RWPE1 (cell line): ENCODE measurements around the gene ATXN1.

Experiments used
- CTCF ChIA-PET: fragments of 350-600 bp; sonication (Branson Sonifier 250); formaldehyde crosslinking; extraction: SDS; loops from one replicate; lab custom pipeline; 2021; lab: Yijun Ruan, JAX
- POLR2A ChIA-PET: fragments of 400-600 bp; formaldehyde crosslinking; extraction: SDS; loops from one replicate; lab custom pipeline; 2020; ENCODE audit warnings: antibody characterized with exemption; ENCODE audit not compliant: low non-redundant PET; lab: Yijun Ruan, JAX
- DNase-seq: peaks from one replicate; pipeline ENCODE4 v3.0.0; 2012; ENCODE audit warnings: low spot score
- H3K27ac ChIP-seq: fragments of 450-650 bp; 2 replicates; pipeline ENCODE4 v1.5.1; 2017
- TF ChIP-seq, protein P1 (sequence below): fragments of 450-650 bp; conservative IDR thresholded peaks from 2 replicates; pipeline ENCODE4 v1.5.1; 2017; ENCODE audit warnings: low read depth, mild to moderate bottlenecking

Gene ATXN1

DNA sequence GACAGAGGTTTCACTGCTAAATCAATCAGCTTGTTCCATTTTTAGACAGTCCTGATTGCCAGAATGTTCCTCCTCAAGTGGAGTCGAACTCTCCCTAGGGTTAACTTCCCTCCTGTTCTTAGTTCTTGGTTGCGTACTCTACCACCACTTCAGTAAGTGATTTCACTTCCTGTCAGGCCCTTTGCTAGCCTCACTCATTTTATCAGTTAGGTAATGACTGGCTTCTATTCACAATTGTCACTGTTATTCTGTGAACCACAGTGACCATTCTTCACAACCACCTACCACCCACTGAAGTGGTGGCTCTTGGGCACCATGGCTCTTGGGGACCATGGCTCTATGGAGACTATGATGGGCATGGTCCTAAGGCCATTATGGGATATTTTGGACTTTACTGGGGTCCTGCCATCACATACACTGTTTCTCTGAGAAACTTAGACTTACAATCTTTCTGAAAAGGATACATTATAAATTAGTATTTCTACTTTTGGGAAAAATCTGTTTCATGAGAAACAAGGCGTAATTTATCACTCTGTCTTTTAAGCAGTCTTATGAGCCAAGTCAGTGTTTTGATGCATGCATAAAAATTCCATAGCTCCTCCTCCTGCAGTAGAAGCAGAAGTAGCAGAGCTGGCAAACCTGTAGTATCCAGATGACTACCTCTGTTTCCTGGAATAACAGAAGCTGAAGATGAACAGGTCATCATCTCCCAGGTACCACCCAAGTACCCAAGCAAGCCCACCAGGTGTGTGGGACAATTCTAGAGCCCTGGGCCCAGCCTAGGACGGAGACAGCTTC lies 66.3 kb downstream of the ATXN1 start:
- CTCF ChIA-PET, result interaction anchor here (0.6 kb wide), 1 partner anchor 315 kb away, joined by 6 read pairs; no protein-coding TSS in a partner anchor
- DNase-seq, result no peak

DNA sequence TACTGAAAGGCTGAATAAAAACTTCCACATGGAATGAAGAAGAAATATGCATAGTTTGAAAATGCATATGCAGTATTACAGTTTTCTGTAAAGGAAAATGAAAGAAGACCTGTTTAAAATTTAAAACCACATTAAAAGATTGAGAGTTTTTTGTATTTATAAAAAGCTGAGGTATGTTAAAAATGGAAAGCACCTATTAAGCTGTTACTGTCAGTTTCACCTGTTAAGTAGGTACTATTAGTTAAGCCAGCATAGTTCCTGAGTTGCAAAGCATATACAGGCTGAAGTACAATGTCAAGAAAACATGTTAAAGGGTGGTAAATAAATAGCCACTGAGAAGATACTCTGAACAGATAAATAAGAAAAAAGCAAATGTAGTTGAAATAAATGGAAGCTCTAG lies 69.9 kb downstream of the ATXN1 start:
- DNase-seq, result no peak
- POLR2A ChIA-PET, result no interaction called here
- TF ChIP-seq, protein P1, sequence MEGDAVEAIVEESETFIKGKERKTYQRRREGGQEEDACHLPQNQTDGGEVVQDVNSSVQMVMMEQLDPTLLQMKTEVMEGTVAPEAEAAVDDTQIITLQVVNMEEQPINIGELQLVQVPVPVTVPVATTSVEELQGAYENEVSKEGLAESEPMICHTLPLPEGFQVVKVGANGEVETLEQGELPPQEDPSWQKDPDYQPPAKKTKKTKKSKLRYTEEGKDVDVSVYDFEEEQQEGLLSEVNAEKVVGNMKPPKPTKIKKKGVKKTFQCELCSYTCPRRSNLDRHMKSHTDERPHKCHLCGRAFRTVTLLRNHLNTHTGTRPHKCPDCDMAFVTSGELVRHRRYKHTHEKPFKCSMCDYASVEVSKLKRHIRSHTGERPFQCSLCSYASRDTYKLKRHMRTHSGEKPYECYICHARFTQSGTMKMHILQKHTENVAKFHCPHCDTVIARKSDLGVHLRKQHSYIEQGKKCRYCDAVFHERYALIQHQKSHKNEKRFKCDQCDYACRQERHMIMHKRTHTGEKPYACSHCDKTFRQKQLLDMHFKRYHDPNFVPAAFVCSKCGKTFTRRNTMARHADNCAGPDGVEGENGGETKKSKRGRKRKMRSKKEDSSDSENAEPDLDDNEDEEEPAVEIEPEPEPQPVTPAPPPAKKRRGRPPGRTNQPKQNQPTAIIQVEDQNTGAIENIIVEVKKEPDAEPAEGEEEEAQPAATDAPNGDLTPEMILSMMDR, result no peak
- CTCF ChIA-PET, result interaction anchor here (0.6 kb wide), 1 partner anchor 28 kb away, joined by 5 read pairs; no protein-coding TSS in a partner anchor
- no peak overlapping the region for H3K27ac ChIP-seq

More for the DNA sequence above, 66.3 kb downstream of the ATXN1 start:
- TF ChIP-seq, protein P1, result no peak
- no peak overlapping the region for H3K27ac ChIP-seq
- POLR2A ChIA-PET, result no interaction called here

DNA sequence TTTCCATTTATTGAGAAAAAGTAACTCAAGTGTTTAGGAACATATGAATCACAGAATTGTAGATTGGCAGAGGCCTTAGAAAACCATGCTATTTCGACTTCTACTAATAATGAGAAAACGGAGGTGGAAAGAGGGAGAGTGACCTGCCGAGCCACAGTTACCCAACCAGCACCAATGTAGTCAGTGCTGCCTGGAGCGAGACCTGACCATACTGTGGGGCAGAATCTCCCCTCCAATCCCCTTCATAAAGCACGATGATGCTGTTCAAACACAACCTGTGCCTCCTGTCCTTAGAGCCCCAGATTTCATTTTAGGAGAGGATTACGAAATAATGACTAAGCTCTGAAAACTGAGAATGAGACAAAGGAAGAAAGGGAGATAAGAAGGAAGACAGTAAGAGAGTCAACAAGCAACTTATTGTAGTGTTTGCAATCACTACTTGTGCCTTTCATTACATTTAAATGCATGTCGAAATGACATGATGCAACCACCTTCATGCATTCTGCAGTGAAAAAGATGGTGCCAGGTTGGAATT lies 70.6 kb downstream of the ATXN1 start:
- peak overlapping the region; percentile 52; the same call in 1 of the 2 replicates for H3K27ac ChIP-seq
- TF ChIP-seq, protein P1, result no peak
- ChIA-PET CTCF (no interaction called here), POLR2A (no interaction called here)
- no peak for DNase-seq

GRCh38 chr6:16689788-16690607 lies 71.3 kb downstream of the ATXN1 start:
- ChIA-PET POLR2A (no interaction called here), CTCF (no interaction called here)
- no peak overlapping the region for H3K27ac ChIP-seq
- TF ChIP-seq, protein P1, result no peak
- DNase-seq, result no peak

GRCh38 chr6:16688984-16689636 lies 72.2 kb downstream of the ATXN1 start:
- CTCF ChIA-PET, result no interaction called here
- POLR2A ChIA-PET, result no interaction called here
- peak overlapping the region; percentile 57 for H3K27ac ChIP-seq
- DNase-seq, result peak; percentile 55
- TF ChIP-seq, protein P1, result no peak

- H3K27ac ChIP-seq, result no peak overlapping the region
- no peak for DNase-seq
- POLR2A ChIA-PET, result no interaction called here
- TF ChIP-seq, protein P1, result no peak
- CTCF ChIA-PET, result interaction anchor here (0.7 kb wide), 1 partner anchor 9 kb away, joined by 5 read pairs; no protein-coding TSS in a partner anchor
Observed at GRCh38 chr6:16688436-16688835, 72.8 kb downstream of the ATXN1 start.
